NCI-H526 treated with DMSO at 0.1 percent for 48 hours (cell line): ENCODE measurements around the gene HGS.

ENCODE experiments used
- DNase-seq: peaks from one replicate; lab custom pipeline; 2025; lab: John Stamatoyannopoulos, UW

Gene HGS

GRCh38 chr17:81705518-81706231 lies 21.9 kb downstream of the HGS start:
- DNase-seq, result no peak

- DNase-seq, result no peak
Observed at GRCh38 chr17:81706232-81706611, 22.4 kb downstream of the HGS start.

GRCh38 chr17:81706757-81707624 lies 23.2 kb downstream of the HGS start:
- DNase-seq, result no peak

GRCh38 chr17:81707725-81708646 lies 24.2 kb downstream of the HGS start:
- DNase-seq, result no peak

- DNase-seq, result no peak
Observed at GRCh38 chr17:81708739-81709185, 25.0 kb downstream of the HGS start.

GRCh38 chr17:81710514-81711308 lies 26.9 kb downstream of the HGS start:
- no peak for DNase-seq

GRCh38 chr17:81711814-81712467 lies 28.1 kb downstream of the HGS start, which contains the start of gene SLC25A10:
TSS of gene SLC25A10 (plus strand) at chr17:81712284. CDS start at chr17:81712427, 143 bp downstream.
- DNase-seq, result peak; percentile 55

- DNase-seq, result no peak
Observed at GRCh38 chr17:81712468-81713003, 28.7 kb downstream of the HGS start.

- DNase-seq, result no peak
Observed at GRCh38 chr17:81713004-81713555, 29.3 kb downstream of the HGS start.

- no peak for DNase-seq
Observed at GRCh38 chr17:81713556-81714411, 30.0 kb downstream of the HGS start.

GRCh38 chr17:81714412-81715106 lies 30.7 kb downstream of the HGS start:
- DNase-seq, result no peak

- DNase-seq, result no peak
Observed at GRCh38 chr17:81715107-81715871, 31.5 kb downstream of the HGS start.

- no peak for DNase-seq
Observed at GRCh38 chr17:81715872-81716673, 32.3 kb downstream of the HGS start.

- no peak for DNase-seq
Observed at GRCh38 chr17:81716674-81716996, 32.8 kb downstream of the HGS start.

- DNase-seq, result no peak
Observed at GRCh38 chr17:81717049-81717765, 33.4 kb downstream of the HGS start.

GRCh38 chr17:81717766-81718089 lies 33.9 kb downstream of the HGS start:
- no peak for DNase-seq
